IMR-90 (cell line): ENCODE measurements around the gene BRWD1. TPM values are rescaled to one million over a fixed set of nuclear protein-coding genes. Genes with fewer than 3 reads are reported as not detected.

Experiments
- ATAC-seq: fragments of 200-7000 bp; cut with Tn5 transposase; 2 replicates; pipeline ENCODE4 v1.9.1; 2020; ENCODE audit warnings: low read depth, mild to moderate bottlenecking, moderate library complexity
- BruUV-seq: library from RNA; stranded (reverse); fragments of 400-500 nt; replicated peaks from 2 replicates; lab custom pipeline; 2021; lab: Mats Ljungman, UMichigan
- CTCF ChIA-PET: fragments of 300-600 bp; formaldehyde crosslinking; extraction: SDS; loops from one replicate; lab custom pipeline; 2021; ENCODE audit warnings: antibody characterized with exemption; lab: Yijun Ruan, JAX
- POLR2A ChIA-PET: fragments of 300-600 bp; sonication (Branson Sonifier 250); formaldehyde crosslinking; loops from one replicate; lab custom pipeline; 2022; ENCODE audit warnings: antibody characterized with exemption; ENCODE audit not compliant: unreplicated experiment; lab: Charles Lee
- DNase-seq: peaks from one replicate; pipeline ENCODE4 v3.0.0; 2013
- H2AFZ ChIP-seq: replicated peaks from 2 replicates; pipeline ENCODE3; 2013; ENCODE audit warnings: low read length, mild to moderate bottlenecking; ENCODE audit not compliant: poor library complexity
- H2AK5ac ChIP-seq: 2 replicates; pipeline ENCODE4 v1.6.1; 2013; ENCODE audit warnings: low read depth, low read length, inconsistent platforms
- H2AK9ac ChIP-seq: replicated peaks from 2 replicates; pipeline ENCODE3; 2013; ENCODE audit warnings: mild to moderate bottlenecking, low read depth, low read length, moderate library complexity; ENCODE audit not compliant: poor library complexity
- H2BK120ac ChIP-seq: 2 replicates; pipeline ENCODE4 v1.6.1; 2013; ENCODE audit warnings: low read depth, low read length, inconsistent platforms
- H2BK15ac ChIP-seq: 3 replicates; pipeline ENCODE4 v1.6.1; 2013; ENCODE audit warnings: low read depth, low read length, inconsistent platforms
- H2BK20ac ChIP-seq: 2 replicates; pipeline ENCODE4 v1.6.1; 2013; ENCODE audit warnings: low read depth, mild to moderate bottlenecking, inconsistent platforms, low read length, moderate library complexity
- H2BK5ac ChIP-seq: 2 replicates; pipeline ENCODE4 v1.6.1; 2013; ENCODE audit warnings: mild to moderate bottlenecking, low read depth, low read length, inconsistent platforms; ENCODE audit not compliant: poor library complexity, severe bottlenecking
- H3K14ac ChIP-seq: replicated peaks from 2 replicates; pipeline ENCODE4 v1.6.1; 2013; ENCODE audit warnings: low read depth, low read length, inconsistent platforms
- H3K18ac ChIP-seq: 2 replicates; pipeline ENCODE4 v1.6.1; 2013; ENCODE audit warnings: low read depth, low read length, control low read depth
- H3K23ac ChIP-seq: 2 replicates; pipeline ENCODE4 v1.6.1; 2013; ENCODE audit warnings: low read depth, low read length, inconsistent platforms
- H3K27ac ChIP-seq: 2 replicates; pipeline ENCODE4 v1.5.1; 2013; ENCODE audit warnings: mild to moderate bottlenecking, control low read depth, low read length; ENCODE audit not compliant: insufficient read depth
- H3K27me3 ChIP-seq: 2 replicates; pipeline ENCODE4 v1.6.1; 2013; ENCODE audit warnings: low read length; ENCODE audit not compliant: control insufficient read depth, insufficient read depth
- H3K36me3 ChIP-seq: 2 replicates; pipeline ENCODE4 v1.6.1; 2013; ENCODE audit warnings: low read length, mixed read lengths; ENCODE audit not compliant: control insufficient read depth, insufficient read depth
- H3K4ac ChIP-seq: 2 replicates; pipeline ENCODE4 v1.6.1; 2013; ENCODE audit warnings: low read depth, low read length, inconsistent platforms
- H3K4me1 ChIP-seq: 2 replicates; pipeline ENCODE4 v1.6.1; 2013; ENCODE audit warnings: low read length, mixed read lengths; ENCODE audit not compliant: control insufficient read depth, insufficient read depth
- H3K4me2 ChIP-seq: 2 replicates; pipeline ENCODE4 v1.6.1; 2013; ENCODE audit warnings: low read depth, mild to moderate bottlenecking, control low read depth, low read length, moderate library complexity
- H3K4me3 ChIP-seq: 2 replicates; pipeline ENCODE4 v1.5.1; 2013; ENCODE audit warnings: low read depth, mild to moderate bottlenecking, control low read depth, low read length, moderate library complexity; ENCODE audit not compliant: insufficient read depth
- H3K56ac ChIP-seq: 2 replicates; pipeline ENCODE4 v1.6.1; 2013; ENCODE audit warnings: low read length, inconsistent platforms; ENCODE audit not compliant: insufficient read depth; ENCODE audit errors: extremely low read depth
- H3K79me1 ChIP-seq, 2 experiments: 2 replicates each; pipeline ENCODE4 v1.6.1; 2013; ENCODE audit warnings: low read length in 2 of 2, inconsistent platforms in 1 of 2, low read depth in 1 of 2
- H3K9ac ChIP-seq: 2 replicates; pipeline ENCODE4 v1.6.1; 2013; ENCODE audit warnings: low read depth, low read length, control low read depth
- H3K9me1 ChIP-seq: 2 replicates; pipeline ENCODE4 v1.6.1; 2013; ENCODE audit warnings: low read length, inconsistent platforms; ENCODE audit not compliant: insufficient read depth
- H3K9me3 ChIP-seq: 2 replicates; pipeline ENCODE4 v1.6.1; 2013; ENCODE audit warnings: low read length; ENCODE audit not compliant: control insufficient read depth, insufficient read depth
- H4K20me1 ChIP-seq: 2 replicates; pipeline ENCODE4 v1.6.1; 2013; ENCODE audit warnings: low read length, inconsistent platforms; ENCODE audit not compliant: insufficient read depth
- H4K5ac ChIP-seq: 2 replicates; pipeline ENCODE4 v1.6.1; 2013; ENCODE audit warnings: mild to moderate bottlenecking, low read depth, low read length, control low read depth
- H4K8ac ChIP-seq, 2 experiments: 2 replicates each; pipeline ENCODE4 v1.6.1; 2013; ENCODE audit warnings: low read depth in 2 of 2, low read length in 2 of 2, control low read depth in 1 of 2, inconsistent platforms in 1 of 2
- H4K91ac ChIP-seq: 2 replicates; pipeline ENCODE4 v1.6.1; 2013; ENCODE audit warnings: low read depth, low read length, inconsistent platforms; ENCODE audit not compliant: insufficient read depth
- CEBPB ChIP-seq: IDR thresholded peaks from 2 replicates; pipeline ENCODE4 v1.6.1; 2012; ENCODE audit warnings: low read depth, low read length, improper control_type of control experiment
- CTCF ChIP-seq: conservative IDR thresholded peaks from 2 replicates; pipeline ENCODE4 v1.5.1; 2012; ENCODE audit warnings: mild to moderate bottlenecking, low read depth, low read length, improper control_type of control experiment
- ELK1 ChIP-seq: fragments of 150-350 bp; IDR thresholded peaks from 2 replicates; pipeline ENCODE4 v1.6.1; 2016; ENCODE audit warnings: low read depth, mild to moderate bottlenecking, low read length, moderate library complexity, borderline replicate concordance
- MAZ ChIP-seq: IDR thresholded peaks from 2 replicates; pipeline ENCODE4 v1.6.1; 2012; ENCODE audit warnings: low read depth, mild to moderate bottlenecking, low read length, improper control_type of control experiment, moderate library complexity, borderline replicate concordance
- MXI1 ChIP-seq: IDR thresholded peaks from 2 replicates; pipeline ENCODE4 v1.6.1; 2012; ENCODE audit warnings: low read depth, mild to moderate bottlenecking, low read length, moderate library complexity, borderline replicate concordance
- NFE2L2 ChIP-seq: fragments of 150-350 bp; IDR thresholded peaks from 2 replicates; pipeline ENCODE4 v1.6.1; 2016; ENCODE audit warnings: low read depth, mild to moderate bottlenecking, low read length
- RAD21 ChIP-seq: IDR thresholded peaks from 2 replicates; pipeline ENCODE4 v1.6.1; 2012; ENCODE audit warnings: low read length, improper control_type of control experiment
- RCOR1 ChIP-seq: IDR thresholded peaks from 2 replicates; pipeline ENCODE4 v1.6.1; 2012; ENCODE audit warnings: mild to moderate bottlenecking, low read length, improper control_type of control experiment; ENCODE audit not compliant: insufficient replicate concordance
- SMC3 ChIP-seq: fragments of 150-350 bp; IDR thresholded peaks from 2 replicates; pipeline ENCODE4 v1.6.1; 2016; ENCODE audit warnings: low read depth, mild to moderate bottlenecking, antibody characterized with exemption, low read length, moderate library complexity
- USF2 ChIP-seq: fragments of 150-350 bp; IDR thresholded peaks from 2 replicates; pipeline ENCODE4 v1.6.1; 2017; ENCODE audit warnings: mild to moderate bottlenecking, antibody characterized with exemption, low read length, low read depth
- WGBS, 2 experiments: methylation state at CpG; one replicate each; pipeline versions ENCODE4 v1.1.5 to v1.1.7; 2013; ENCODE audit warnings: missing lambda C conversion rate in 2 of 2; ENCODE audit not compliant: insufficient read length in 1 of 2; ENCODE audit errors: extremely low coverage in 2 of 2; 5-methylcytosine and 5-hydroxymethylcytosine counted together
- dilution Hi-C: fragments of 300-500 bp; cut with HindIII; formaldehyde crosslinking; loops from one replicate; pipeline ENCODE4 v1.14.3; 2018; ENCODE audit warnings: low sequenced_read_pairs; ENCODE audit not compliant: unreplicated experiment
- in situ Hi-C: fragments of 300-500 bp; cut with MboI; formaldehyde crosslinking; loops from 3 replicates; pipeline ENCODE4 v1.14.3; 2019; ENCODE audit warnings: low sequenced_read_pairs, inconsistent platforms, mixed read lengths
- intact Hi-C: fragments of 100-400 bp; cut with micrococcal nuclease; formaldehyde crosslinking; loops from 2 replicates; pipeline ENCODE4 v1.10.0; 2022
- polyA plus RNA-seq, 3 experiments: library from polyadenylated mRNA; depleted of rRNA; stranded (reverse); fragments of >200 nt; gene quantifications; 2 replicates each; pipeline ENCODE4 v1.2.3, GENCODE V29; 2012; ENCODE audit warnings: low replicate concordance in 1 of 3
- total RNA-seq: library from RNA; depleted of rRNA; stranded (reverse); fragments of >200 nt; gene quantifications from 2 replicates; pipeline ENCODE4 v1.2.3, GENCODE V29; 2012

Gene BRWD1
- total and polyA plus RNA-seq, 2 of the 4 experiments (the other 2 are of a cell fraction), result 6.7 to 28.7 TPM

- Histone ChIP-seq H2AK9ac (no peak overlapping the region), H3K23ac (no peak overlapping the region), H3K4me1 (no peaks in the 10 kb centered on the region), H3K4ac (no peak overlapping the region), H4K8ac (no peak overlapping the region), H2BK15ac (no peak overlapping the region), H2BK5ac (no peak overlapping the region), H2AK5ac (no peak overlapping the region), H3K18ac (no peak overlapping the region), H2AFZ (no peak overlapping the region), H4K5ac (no peak overlapping the region), H3K27ac (no peak overlapping the region), H4K20me1 (no peaks in the 10 kb centered on the region), H3K4me3 (no peak overlapping the region), H3K4me2 (no peak overlapping the region), H3K14ac (no peak overlapping the region), H3K79me1 (no peaks in the 10 kb centered on the region; a peak in 1 of 4 replicates), H3K56ac (no peak overlapping the region), H3K36me3 (peaks cover 27% of the 10 kb centered on the region), H4K91ac (no peak overlapping the region), H3K9me1 (no peaks in the 10 kb centered on the region; the same call in 1 of the 2 replicates), H3K9ac (no peak overlapping the region), H2BK20ac (no peak overlapping the region), H3K27me3 (no peaks in the 10 kb centered on the region), H2BK120ac (no peak overlapping the region), H3K9me3 (no peaks in the 10 kb centered on the region)
- ATAC-seq (no peak), DNase-seq (no peak)
- dilution Hi-C loops (no loop called here), intact Hi-C loops (loop anchor here (10.0 kb wide), 1 partner anchor 47 kb away; no protein-coding TSS in a partner anchor), in situ Hi-C loops (no loop called here)
- ChIA-PET CTCF (no interaction called here), POLR2A (no interaction called here)
- TF ChIP-seq CTCF, result no peak
- no peak for TF ChIP-seq NFE2L2
- no peak for TF ChIP-seq ELK1
- TF ChIP-seq MXI1, result no peak
- no peak for TF ChIP-seq RCOR1
- no peak for TF ChIP-seq CEBPB
- TF ChIP-seq SMC3, result no peak
- no peak for TF ChIP-seq MAZ
- TF ChIP-seq RAD21, result no peak
- no peak for TF ChIP-seq USF2
- no TSS peak for BruUV-seq
- WGBS, 2 experiments, result no CpG with 5 or more reads among the region's 3 CpGs
Observed at GRCh38 chr21:39217356-39218081, 95.9 kb downstream of the BRWD1 start.
